ENCODE data around the gene MMD.

GRCh38 chr17:55418369-55419268, 3.0 kb downstream of the MMD start:
- TF ChIP-seq TAF1 (IDR thresholded peaks at IDR 0.05; ENCODE audit: low read depth, low read length) (no peak), POLR2A (IDR thresholded peaks at IDR 0.05; ENCODE audit: low read depth, low read length) (no peak), POLR2AphosphoS5 (IDR thresholded peaks at IDR 0.05; ENCODE audit: low read depth, low read length) (0 out of 2 replicates have a peak, but pooled peaks have one; percentile 19), SPI1 (IDR thresholded peaks at IDR 0.05; ENCODE audit: low read depth, low read length) (no peak), POU2F2 (IDR thresholded peaks at IDR 0.05; ENCODE audit: low read depth, low read length) (no peak), PAX5 (IDR thresholded peaks at IDR 0.05; ENCODE audit: insufficient read depth, low read length, severe bottlenecking) (no peak)
